WTC11 (cell line): ENCODE results near the gene ANKRD61.

Experiments used
- AFF4 ChIP-seq: sonication (generic); formaldehyde crosslinking; IDR thresholded peaks from 2 replicates; pipeline ENCODE4 v1.8.1; 2023; ENCODE audit warnings: mild to moderate bottlenecking, missing genetic modification reagents, borderline replicate concordance
- ATF2 ChIP-seq: sonication (generic); formaldehyde crosslinking; IDR thresholded peaks from 2 replicates; pipeline ENCODE4 v1.8.1; 2022; ENCODE audit warnings: low read depth, missing genetic modification reagents, borderline replicate concordance
- CREB1 ChIP-seq: sonication (generic); formaldehyde crosslinking; IDR thresholded peaks from 2 replicates; pipeline ENCODE4 v1.8.0; 2023; ENCODE audit warnings: mild to moderate bottlenecking, missing genetic modification reagents
- CTCF ChIP-seq: fragments of 200-600 bp; IDR thresholded peaks from 2 replicates; pipeline ENCODE4 v1.8.0; 2022; ENCODE audit warnings: antibody characterized with exemption
- E2F1 ChIP-seq: sonication (generic); formaldehyde crosslinking; IDR thresholded peaks from 2 replicates; pipeline ENCODE4 v1.8.0; 2022; ENCODE audit warnings: mild to moderate bottlenecking, missing genetic modification reagents
- HMGA2 ChIP-seq: fragments of 250-450 bp; sonication (Bioruptor Pico); IDR thresholded peaks from 2 replicates; pipeline ENCODE4 v1.4.0; 2021; ENCODE audit warnings: mild to moderate bottlenecking, moderate library complexity
- ZNF232 ChIP-seq: sonication (generic); formaldehyde crosslinking; IDR thresholded peaks from 2 replicates; pipeline ENCODE4 v1.8.0; 2022; ENCODE audit warnings: mild to moderate bottlenecking, missing genetic modification reagents
- ZNF512 ChIP-seq: sonication (generic); formaldehyde crosslinking; IDR thresholded peaks from 2 replicates; pipeline ENCODE4 v1.8.1; 2022; ENCODE audit warnings: missing genetic modification reagents, borderline replicate concordance

- TF ChIP-seq AFF4 (CRISPR knock-in tag) (no peak), HMGA2 (CRISPR knock-in tag) (no peak), ZNF232 (CRISPR knock-in tag) (no peak), CREB1 (CRISPR knock-in tag) (no peak), ATF2 (CRISPR knock-in tag) (no peak), ZNF512 (CRISPR knock-in tag) (no peak), CTCF (no peak), E2F1 (no peak)
Measured at GRCh38 chr7:6022707-6023106, 8.5 kb upstream of the ANKRD61 start.
